ENCODE measurements around the gene TMEM181. TPM values are rescaled to one million over a fixed set of nuclear protein-coding genes. Genes with fewer than 3 reads are reported as not detected.

The TMEM181 gene
- total and polyA plus RNA-seq, 2 experiments from 2014 or later: 11.9 to 25.2 TPM

DNA sequence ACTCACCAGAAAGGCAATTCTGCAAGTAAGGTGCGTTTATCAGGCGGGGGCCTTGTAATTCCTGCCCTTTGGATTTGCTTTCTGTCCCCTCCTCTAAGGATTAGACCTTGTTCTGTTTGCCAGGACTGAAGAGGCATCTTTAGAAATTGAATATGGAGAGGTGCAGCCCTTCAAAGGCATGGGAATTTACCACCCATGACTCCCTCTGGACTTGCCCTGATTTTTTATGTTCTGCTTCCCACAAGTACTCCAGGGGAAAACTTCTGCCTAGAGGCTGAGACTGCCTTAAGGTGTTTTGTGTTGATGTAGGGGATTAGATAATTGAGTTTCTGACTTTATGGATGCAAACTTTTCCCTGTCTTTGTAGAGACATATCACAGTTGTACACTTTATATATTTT lies 120.1 kb downstream of the TMEM181 start (continued):
- TF ChIP-seq, protein P1, sequence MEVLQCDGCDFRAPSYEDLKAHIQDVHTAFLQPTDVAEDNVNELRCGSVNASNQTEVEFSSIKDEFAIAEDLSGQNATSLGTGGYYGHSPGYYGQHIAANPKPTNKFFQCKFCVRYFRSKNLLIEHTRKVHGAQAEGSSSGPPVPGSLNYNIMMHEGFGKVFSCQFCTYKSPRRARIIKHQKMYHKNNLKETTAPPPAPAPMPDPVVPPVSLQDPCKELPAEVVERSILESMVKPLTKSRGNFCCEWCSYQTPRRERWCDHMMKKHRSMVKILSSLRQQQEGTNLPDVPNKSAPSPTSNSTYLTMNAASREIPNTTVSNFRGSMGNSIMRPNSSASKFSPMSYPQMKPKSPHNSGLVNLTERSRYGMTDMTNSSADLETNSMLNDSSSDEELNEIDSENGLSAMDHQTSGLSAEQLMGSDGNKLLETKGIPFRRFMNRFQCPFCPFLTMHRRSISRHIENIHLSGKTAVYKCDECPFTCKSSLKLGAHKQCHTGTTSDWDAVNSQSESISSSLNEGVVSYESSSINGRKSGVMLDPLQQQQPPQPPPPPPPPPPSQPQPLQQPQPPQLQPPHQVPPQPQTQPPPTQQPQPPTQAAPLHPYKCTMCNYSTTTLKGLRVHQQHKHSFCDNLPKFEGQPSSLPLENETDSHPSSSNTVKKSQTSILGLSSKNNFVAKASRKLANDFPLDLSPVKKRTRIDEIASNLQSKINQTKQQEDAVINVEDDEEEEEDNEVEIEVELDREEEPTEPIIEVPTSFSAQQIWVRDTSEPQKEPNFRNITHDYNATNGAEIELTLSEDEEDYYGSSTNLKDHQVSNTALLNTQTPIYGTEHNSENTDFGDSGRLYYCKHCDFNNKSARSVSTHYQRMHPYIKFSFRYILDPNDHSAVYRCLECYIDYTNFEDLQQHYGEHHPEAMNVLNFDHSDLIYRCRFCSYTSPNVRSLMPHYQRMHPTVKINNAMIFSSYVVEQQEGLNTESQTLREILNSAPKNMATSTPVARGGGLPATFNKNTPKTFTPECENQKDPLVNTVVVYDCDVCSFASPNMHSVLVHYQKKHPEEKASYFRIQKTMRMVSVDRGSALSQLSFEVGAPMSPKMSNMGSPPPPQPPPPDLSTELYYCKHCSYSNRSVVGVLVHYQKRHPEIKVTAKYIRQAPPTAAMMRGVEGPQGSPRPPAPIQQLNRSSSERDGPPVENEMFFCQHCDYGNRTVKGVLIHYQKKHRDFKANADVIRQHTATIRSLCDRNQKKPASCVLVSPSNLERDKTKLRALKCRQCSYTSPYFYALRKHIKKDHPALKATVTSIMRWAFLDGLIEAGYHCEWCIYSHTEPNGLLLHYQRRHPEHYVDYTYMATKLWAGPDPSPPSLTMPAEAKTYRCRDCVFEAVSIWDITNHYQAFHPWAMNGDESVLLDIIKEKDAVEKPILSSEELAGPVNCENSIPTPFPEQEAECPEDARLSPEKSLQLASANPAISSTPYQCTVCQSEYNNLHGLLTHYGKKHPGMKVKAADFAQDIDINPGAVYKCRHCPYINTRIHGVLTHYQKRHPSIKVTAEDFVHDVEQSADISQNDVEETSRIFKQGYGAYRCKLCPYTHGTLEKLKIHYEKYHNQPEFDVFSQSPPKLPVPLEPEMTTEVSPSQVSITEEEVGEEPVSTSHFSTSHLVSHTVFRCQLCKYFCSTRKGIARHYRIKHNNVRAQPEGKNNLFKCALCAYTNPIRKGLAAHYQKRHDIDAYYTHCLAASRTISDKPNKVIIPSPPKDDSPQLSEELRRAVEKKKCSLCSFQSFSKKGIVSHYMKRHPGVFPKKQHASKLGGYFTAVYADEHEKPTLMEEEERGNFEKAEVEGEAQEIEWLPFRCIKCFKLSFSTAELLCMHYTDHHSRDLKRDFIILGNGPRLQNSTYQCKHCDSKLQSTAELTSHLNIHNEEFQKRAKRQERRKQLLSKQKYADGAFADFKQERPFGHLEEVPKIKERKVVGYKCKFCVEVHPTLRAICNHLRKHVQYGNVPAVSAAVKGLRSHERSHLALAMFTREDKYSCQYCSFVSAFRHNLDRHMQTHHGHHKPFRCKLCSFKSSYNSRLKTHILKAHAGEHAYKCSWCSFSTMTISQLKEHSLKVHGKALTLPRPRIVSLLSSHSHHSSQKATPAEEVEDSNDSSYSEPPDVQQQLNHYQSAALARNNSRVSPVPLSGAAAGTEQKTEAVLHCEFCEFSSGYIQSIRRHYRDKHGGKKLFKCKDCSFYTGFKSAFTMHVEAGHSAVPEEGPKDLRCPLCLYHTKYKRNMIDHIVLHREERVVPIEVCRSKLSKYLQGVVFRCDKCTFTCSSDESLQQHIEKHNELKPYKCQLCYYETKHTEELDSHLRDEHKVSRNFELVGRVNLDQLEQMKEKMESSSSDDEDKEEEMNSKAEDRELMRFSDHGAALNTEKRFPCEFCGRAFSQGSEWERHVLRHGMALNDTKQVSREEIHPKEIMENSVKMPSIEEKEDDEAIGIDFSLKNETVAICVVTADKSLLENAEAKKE (CRISPR knock-in tag; IDR thresholded peaks at IDR 0.05): no peak
- TF ChIP-seq STAT1 (IDR thresholded peaks at IDR 0.05; ENCODE audit: unreplicated experiment): no peak
- TF ChIP-seq NANOG (IDR thresholded peaks at IDR 0.05; ENCODE audit: borderline replicate concordance): no peak

DNA sequence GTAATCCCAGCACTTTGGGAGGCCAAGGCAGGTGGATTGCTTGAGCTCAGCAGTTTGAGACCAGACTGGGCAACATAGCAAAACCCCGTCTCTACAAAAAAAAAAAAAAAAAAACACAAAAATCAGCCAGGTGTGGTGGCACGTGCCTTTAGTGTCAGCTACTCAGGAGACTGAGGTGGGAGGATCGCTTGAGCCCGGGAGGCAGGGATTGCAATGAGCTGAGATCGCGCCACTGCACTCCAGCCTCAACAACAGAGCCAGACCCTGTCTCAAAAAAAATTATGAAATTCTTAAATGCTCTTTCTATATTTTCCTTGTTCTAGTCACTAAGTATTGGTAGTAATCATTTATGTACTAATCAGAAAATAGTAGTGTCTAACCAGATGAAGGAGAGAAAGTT lies 120.6 kb downstream of the TMEM181 start:
- H3K27me3 Mint-ChIP-seq (ENCODE audit: insufficient read depth, low read depth, poor library complexity): peaks cover 1% of the 10 kb centered on the region
- H3K36me3 ChIP-seq (ENCODE audit: insufficient read depth): no peaks in the 10 kb centered on the region
- H3K4me1 ChIP-seq (ENCODE audit: insufficient read depth): no peaks in the 10 kb centered on the region
- no peaks in the 10 kb centered on the region for H3K79me2 ChIP-seq (replicated peaks; ENCODE audit: insufficient read depth)
- no peaks in the 10 kb centered on the region for H3K9me2 ChIP-seq (ENCODE audit: insufficient read depth)
- H3K9me3 Mint-ChIP-seq: peaks cover 3% of the 10 kb centered on the region; the same call in 1 of the 3 replicates
- H3K4me1 Mint-ChIP-seq: peaks cover 11% of the 10 kb centered on the region; the same call in 2 of the 3 replicates
- no peak overlapping the region for H3K27ac Mint-ChIP-seq
- TF ChIP-seq EZH2 (IDR thresholded peaks at IDR 0.05; ENCODE audit: low read depth, unreplicated experiment): no peak
- H4K20me1 ChIP-seq (replicated peaks; ENCODE audit: insufficient read depth): no peaks in the 10 kb centered on the region
- no peak overlapping the region for H3K4me2 ChIP-seq
- no peak overlapping the region for H2AFZ ChIP-seq
- H3K27ac ChIP-seq (ENCODE audit: low read depth): no peak overlapping the region
- H3K27me3 ChIP-seq (ENCODE audit: insufficient read depth): no peaks in the 10 kb centered on the region
- H3K4me3 ChIP-seq: no peak overlapping the region
- DNase-seq (ENCODE audit: low spot score): no peak
- no peak for ATAC-seq
- H3K4me3 Mint-ChIP-seq: no peak overlapping the region
- no peaks in the 10 kb centered on the region for H3F3A ChIP-seq (replicated peaks; ENCODE audit: low read depth)
- no peaks in the 10 kb centered on the region for H3K36me3 Mint-ChIP-seq (ENCODE audit: low read depth)

DNA sequence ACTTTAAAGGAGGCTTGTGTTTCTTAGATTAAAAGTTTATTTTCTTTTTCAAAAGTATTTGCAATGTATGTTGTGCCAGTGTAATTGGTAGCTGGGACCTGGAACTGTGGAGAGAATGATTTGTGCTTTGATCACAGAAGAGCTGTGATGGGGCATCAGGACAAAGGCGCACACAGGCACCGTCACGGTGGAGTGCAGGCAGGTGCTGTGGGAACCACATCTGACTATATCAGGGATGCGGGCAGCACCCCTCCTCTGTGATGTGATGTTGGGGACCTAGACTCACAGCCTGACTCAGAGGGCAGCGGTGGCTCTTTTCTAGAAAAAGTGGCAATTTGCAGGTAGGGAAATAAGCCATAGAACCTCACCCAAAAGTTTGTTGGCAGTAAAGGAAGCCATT lies 124.4 kb downstream of the TMEM181 start:
- no peak overlapping the region for H3K4me3 Mint-ChIP-seq
- ATAC-seq: no peak; the same call in 2 of the 3 replicates
- no peak for TF ChIP-seq ZNF331 (CRISPR knock-in tag; IDR thresholded peaks at IDR 0.05; ENCODE audit: low read depth)
- TF ChIP-seq CREB1 (CRISPR knock-in tag; IDR thresholded peaks at IDR 0.05; ENCODE audit: low read depth): no peak
- TF ChIP-seq STAT1 (IDR thresholded peaks at IDR 0.05; ENCODE audit: unreplicated experiment): no peak
- TF ChIP-seq, protein P2, sequence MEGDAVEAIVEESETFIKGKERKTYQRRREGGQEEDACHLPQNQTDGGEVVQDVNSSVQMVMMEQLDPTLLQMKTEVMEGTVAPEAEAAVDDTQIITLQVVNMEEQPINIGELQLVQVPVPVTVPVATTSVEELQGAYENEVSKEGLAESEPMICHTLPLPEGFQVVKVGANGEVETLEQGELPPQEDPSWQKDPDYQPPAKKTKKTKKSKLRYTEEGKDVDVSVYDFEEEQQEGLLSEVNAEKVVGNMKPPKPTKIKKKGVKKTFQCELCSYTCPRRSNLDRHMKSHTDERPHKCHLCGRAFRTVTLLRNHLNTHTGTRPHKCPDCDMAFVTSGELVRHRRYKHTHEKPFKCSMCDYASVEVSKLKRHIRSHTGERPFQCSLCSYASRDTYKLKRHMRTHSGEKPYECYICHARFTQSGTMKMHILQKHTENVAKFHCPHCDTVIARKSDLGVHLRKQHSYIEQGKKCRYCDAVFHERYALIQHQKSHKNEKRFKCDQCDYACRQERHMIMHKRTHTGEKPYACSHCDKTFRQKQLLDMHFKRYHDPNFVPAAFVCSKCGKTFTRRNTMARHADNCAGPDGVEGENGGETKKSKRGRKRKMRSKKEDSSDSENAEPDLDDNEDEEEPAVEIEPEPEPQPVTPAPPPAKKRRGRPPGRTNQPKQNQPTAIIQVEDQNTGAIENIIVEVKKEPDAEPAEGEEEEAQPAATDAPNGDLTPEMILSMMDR (conservative IDR thresholded peaks at IDR 0.05; ENCODE audit: low read depth in 2 of 2): no peak
- TF ChIP-seq, protein P3, sequence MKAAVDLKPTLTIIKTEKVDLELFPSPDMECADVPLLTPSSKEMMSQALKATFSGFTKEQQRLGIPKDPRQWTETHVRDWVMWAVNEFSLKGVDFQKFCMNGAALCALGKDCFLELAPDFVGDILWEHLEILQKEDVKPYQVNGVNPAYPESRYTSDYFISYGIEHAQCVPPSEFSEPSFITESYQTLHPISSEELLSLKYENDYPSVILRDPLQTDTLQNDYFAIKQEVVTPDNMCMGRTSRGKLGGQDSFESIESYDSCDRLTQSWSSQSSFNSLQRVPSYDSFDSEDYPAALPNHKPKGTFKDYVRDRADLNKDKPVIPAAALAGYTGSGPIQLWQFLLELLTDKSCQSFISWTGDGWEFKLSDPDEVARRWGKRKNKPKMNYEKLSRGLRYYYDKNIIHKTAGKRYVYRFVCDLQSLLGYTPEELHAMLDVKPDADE (IDR thresholded peaks at IDR 0.05): no peak

More for the DNA sequence above, 124.4 kb downstream of the TMEM181 start:
- Histone ChIP-seq H3K27ac (ENCODE audit: low read depth) (no peak overlapping the region), H4K20me1 (replicated peaks; ENCODE audit: insufficient read depth) (no peaks in the 10 kb centered on the region), H3K4me2 (no peak overlapping the region), H3K36me3 (ENCODE audit: insufficient read depth) (no peaks in the 10 kb centered on the region), H3F3A (replicated peaks; ENCODE audit: low read depth) (no peaks in the 10 kb centered on the region), H3K27me3 (ENCODE audit: insufficient read depth) (no peaks in the 10 kb centered on the region), H2AFZ (peak overlapping the region; percentile 59; the same call in 1 of the 2 replicates), H3K9me2 (ENCODE audit: insufficient read depth) (no peaks in the 10 kb centered on the region), H3K4me1 (ENCODE audit: insufficient read depth) (no peaks in the 10 kb centered on the region; the same call in 1 of the 2 replicates), H3K4me3 (no peak overlapping the region), H3K79me2 (replicated peaks; ENCODE audit: insufficient read depth) (no peaks in the 10 kb centered on the region)
- Mint-ChIP-seq H3K9me3 (no peaks in the 10 kb centered on the region), H3K27me3 (ENCODE audit: insufficient read depth, low read depth, poor library complexity) (peaks cover 1% of the 10 kb centered on the region), H3K27ac (no peak overlapping the region), H3K36me3 (ENCODE audit: low read depth) (no peaks in the 10 kb centered on the region), H3K4me1 (peaks cover 12% of the 10 kb centered on the region)
- DNase-seq (ENCODE audit: low spot score): no peak

Measured in GM23338 (cell line).